Measurements from ENCODE around the gene CEP170B.
"Not testable (repeated sequence)": the region's sequence is repeated elsewhere in the genome, so short reads cannot be mapped to it uniquely, and the experiment has no call there.

The CEP170B gene

GRCh38 chr14:104891664-104892530 lies 26.8 kb downstream of the CEP170B start:
- DNase-seq (ENCODE audit: low spot score) = no peak

DNA sequence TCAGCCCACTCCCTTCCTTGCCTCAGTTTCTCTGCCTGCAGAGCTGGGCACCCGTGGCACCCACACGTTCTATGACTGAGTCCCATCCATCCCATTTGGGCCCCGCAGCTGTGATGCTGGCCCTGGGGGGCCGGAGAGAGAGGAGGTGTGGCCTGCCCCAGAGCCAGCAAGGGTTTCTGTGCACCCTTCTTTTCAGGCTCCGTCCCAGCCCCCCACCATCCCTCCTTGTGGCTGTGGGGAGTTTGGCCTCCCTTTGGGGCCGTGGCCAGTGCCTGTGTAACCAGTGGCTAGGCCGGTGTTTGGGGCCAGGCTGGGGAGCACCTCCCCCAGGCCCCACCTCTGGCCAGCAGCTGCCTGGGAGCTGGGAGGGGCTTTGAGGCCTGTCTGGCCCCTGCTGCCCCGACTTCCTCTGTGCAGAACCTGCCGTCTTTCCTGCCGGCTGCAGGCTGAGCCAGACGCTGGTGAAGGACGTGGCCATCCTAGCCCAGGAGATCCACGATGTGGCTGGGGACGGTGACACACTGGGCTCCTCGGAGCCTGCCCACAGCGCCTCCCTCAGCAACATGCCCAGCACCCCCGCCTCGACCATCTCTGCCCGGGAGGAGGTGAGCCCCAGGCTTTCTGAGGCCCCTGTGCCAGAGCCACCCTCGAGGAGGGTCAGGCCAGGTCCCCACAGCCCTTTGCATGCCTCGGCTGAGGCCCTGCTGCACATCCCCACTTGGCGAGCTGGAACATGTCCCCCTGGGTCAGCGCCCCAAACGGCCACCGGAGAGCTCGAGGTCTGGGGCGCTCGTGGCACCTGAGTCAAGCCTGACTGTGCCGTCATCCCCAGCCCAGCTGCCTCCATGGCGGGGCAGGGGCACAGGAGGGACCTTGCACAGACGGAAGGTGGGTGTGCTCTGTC lies 27.7 kb downstream of the CEP170B start:
- no peak for DNase-seq (ENCODE audit: low spot score)

- DNase-seq (ENCODE audit: low spot score) = no peak
Observed at GRCh38 chr14:104893435-104894207, 28.6 kb downstream of the CEP170B start.

DNA sequence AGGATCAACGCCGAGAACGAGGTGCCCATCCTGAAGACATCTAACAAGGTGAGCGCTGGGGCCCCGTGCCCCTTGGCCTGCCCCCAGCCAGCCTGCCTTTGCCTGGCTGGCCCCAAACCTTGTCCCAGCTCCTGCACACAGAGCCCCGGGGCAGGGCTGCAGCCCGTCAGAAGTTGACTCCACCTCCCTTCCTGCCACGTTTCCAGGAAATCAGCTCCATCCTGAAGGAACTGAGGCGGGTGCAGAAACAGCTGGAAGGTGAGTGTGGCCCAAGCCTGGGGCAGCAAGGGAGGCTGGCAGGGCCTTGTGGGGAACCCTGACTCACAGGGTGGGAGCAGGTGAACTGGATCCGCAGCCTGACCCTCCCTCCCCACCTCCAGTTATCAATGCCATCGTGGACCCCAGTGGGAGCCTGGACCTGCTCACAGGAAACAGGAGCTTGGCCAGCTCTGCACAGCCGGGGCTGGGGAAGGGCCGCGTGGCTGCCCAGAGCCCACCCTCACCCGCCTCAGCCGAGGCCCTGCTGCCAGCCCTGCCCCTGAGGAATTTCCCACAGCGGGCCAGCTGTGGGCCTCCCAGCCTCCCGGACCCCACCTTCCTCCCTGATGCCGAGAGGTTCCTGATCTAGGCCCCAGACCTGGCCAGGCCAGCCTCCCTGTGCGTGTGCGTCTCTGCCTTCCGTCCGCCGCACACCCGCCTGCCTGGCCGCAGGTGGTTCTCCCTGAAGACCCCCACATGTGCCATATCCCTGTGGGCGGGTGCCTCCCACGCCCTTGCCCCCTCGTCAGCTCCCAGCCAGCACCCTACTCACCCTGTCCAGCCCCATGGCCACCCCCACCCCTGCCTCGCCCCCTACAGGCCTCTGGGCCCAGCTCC lies 29.5 kb downstream of the CEP170B start:
- no peak for DNase-seq (ENCODE audit: low spot score)

DNA sequence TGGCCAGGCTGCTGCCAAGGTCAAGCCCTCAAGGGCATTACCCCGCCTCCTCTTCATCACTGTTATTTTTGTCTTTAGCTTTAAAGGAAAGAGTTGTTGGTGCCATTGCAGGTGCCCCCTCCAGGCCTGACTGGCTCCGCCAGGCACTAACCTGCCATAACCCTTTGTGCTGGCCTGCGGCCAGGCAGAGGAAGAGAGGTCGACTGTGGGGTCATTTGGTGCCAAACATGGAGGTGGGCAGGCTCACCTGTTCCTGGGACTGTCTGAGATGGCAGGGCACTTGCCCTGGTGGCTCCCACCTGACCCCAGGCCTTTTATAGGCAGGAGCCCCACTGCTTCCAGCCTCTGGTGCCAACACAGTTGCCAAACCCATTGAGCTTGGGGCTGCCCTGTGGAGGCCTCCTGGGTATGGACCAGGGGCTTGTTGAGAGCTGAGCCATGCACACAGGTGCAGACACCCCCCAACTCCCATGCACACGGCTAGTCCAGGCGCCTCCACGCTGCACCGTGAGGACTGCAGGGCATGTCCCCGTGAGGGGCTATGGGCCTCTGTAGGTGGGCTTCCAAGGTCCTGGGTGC lies 30.2 kb downstream of the CEP170B start:
- DNase-seq (ENCODE audit: low spot score) = no peak

GRCh38 chr14:104895786-104896661 lies 31.0 kb downstream of the CEP170B start:
- no peak for DNase-seq (ENCODE audit: low spot score)

- no peak for DNase-seq (ENCODE audit: low spot score)
Observed at GRCh38 chr14:104897330-104898194, 32.5 kb downstream of the CEP170B start.

DNA sequence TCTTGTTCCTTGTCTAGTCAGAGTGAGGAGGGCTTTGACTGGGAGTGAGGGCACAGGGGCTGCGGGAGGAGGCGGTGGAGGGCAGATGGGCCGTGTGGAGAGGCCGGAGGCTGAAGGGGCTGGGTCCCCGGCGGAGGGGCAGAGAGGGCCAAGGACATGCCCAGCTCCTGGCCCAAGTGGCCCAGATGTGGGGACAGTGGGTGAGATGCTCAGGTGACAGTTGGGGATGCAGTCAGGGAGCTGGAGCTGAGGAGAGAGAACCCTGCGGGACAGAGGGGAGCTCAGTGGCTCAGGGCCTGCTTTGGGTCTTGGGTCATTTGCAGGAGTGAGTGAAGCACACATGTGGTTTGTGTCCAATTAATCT lies 33.1 kb downstream of the CEP170B start:
- no peak for DNase-seq (ENCODE audit: low spot score)

DNA sequence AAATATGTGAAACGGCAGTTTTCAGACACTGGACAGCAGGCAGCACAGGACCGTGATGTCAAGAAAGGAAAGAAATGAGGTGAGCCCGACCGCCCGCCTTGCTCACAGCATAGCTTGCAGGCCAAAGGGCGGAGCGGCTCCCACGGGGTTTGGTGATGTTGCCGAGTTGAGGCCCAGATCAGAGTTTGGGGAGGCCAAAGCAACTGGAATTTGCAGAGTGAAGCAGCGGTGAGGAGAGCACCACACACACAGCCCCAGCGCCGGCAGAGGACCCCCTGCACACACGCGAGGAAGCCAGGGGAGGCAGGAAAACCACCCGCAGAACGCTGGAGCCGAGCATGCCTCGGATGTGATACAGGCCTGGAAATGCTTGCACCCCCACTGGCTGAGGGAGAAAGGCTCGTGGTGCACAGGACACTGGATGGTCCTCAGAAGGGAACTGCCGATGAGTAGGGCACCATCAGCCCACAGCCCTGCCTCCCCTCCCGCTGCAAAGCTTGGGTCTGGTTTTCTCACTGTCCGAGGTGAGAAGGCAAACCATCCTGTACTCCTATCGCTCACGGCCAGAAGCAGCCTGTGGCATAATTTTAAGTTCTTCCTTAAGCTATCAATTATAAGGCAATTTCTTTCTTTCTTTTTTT lies 33.9 kb downstream of the CEP170B start:
- no peak for DNase-seq (ENCODE audit: low spot score)

- no peak for DNase-seq (ENCODE audit: low spot score)
Observed at GRCh38 chr14:104899781-104900180, 34.7 kb downstream of the CEP170B start.

DNA sequence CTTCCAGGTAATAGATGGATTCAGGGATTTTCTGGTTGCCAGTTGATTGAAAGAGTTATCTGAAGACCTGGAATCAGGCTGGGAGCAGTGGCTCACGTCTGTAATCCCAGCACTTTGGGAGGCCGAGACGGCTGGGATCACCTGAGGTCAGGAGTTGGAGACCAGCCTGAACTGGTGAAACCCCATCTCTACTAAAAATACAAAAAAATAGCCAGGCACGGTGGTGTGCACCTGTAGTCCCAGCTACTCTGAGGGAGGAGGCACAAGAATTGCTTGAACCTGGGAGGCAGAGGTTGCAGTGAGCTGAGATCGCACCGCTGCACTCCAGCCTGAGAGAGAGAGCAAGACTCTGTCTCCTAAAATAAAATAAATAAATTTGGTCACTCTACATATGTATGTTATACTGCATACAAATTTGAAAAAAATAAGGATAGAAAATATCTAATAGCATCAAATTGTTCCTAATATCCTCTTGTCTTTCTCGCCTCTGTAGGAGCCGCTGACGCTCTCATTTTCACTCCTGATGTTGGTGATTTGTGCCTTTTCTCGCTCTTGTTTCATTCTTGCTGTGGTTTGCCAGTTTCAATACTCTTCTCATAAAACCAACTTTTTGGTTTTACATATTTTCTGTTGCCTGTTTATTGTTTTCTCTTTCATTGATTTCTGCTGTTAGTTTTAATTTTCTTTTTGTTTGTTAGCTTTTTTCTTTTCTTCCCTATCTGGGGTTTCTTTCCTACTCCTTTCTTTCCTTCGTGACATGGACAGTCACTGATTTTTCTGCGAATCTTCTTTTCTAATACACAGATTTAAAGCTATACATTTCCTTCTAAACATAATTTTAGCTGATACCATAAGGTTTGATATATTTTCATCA lies 35.8 kb downstream of the CEP170B start:
- no peak for DNase-seq (ENCODE audit: low spot score)

DNA sequence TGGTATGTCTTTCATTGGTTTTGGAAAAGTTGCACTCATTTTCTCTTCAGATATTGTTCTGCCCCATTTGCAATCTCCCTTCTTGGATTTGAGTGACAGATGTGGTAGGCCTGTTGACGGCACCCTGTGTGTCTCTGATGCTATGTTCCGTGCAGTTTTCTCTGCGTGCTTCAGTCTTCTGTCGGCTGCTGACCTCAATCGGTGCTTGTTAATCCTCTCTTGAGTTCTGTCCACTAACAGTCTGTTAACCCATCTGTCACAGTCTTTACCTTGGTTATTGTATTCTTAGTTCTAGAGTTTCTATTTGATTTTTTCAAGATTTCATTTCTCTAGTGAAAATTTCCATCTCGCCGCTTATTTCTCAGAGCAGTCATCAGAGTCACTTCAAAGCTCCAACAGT lies 38.9 kb downstream of the CEP170B start:
- no peak for DNase-seq (ENCODE audit: low spot score)

DNA sequence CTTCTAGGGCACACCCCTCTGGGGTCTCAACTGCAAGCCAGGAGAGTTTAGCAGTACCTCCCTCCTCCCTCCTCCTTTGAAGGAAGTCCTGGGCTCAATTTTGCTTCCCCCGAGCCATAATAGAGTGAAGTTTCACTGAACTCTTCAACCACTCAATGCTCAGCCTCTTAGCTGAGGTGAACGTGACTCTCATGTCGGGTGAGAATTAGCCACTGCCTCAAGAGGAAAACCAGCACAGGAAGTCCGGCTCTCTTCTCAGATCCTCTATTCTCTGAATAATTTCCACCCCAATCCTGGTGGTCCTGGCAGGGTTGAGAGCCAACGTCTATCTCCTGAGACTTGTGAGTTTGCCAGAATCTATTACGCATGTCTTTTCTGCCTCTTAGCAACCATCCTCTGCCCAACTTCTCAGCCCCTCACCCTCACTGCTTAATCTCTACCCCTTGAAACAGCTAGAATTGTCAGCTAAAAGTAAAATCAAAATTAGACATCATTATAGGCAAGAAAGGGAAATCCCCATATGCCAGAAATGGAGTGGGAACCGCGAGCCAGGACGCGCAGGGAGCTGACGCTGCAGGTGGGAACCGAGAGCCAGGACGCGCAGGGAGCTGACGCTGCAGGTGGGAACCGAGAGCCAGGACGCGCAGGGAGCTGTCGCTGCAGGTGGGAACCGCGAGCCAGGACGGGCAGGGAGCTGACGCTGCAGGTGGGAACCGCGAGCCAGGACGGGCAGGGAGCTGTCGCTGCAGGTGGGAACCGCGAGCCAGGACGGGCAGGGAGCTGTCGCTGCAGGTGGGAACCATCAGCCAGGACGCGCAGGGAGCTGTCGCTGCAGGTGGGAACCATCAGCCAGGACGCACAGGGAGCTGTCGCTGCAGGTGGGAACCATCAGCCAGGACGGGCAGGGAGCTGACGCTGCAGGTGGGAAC lies 39.8 kb downstream of the CEP170B start:
- DNase-seq (ENCODE audit: low spot score) = not testable (repeated sequence)

- not testable (repeated sequence) for DNase-seq (ENCODE audit: low spot score)
Observed at GRCh38 chr14:104905579-104905933, 40.5 kb downstream of the CEP170B start.

DNA sequence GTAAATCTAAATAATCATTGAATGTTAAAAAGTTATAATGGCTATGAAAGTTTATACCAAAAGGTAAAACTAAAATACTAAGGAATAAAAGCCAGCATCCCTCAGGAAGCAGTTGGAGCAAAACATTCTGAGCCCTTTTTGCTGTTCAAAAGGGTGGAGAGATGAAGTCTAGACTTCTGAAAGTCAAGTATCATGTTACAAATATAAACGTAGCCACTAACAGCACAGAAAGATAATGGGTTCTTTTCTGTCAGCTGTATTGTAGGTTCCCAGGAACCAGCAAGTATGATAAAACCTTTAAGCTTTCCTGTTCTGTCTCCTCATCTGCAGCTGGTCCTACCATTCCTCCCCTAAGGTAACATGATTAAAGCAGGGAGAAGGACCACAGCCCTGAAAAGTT lies 43.2 kb downstream of the CEP170B start:
- no peak for DNase-seq (ENCODE audit: low spot score)

DNA sequence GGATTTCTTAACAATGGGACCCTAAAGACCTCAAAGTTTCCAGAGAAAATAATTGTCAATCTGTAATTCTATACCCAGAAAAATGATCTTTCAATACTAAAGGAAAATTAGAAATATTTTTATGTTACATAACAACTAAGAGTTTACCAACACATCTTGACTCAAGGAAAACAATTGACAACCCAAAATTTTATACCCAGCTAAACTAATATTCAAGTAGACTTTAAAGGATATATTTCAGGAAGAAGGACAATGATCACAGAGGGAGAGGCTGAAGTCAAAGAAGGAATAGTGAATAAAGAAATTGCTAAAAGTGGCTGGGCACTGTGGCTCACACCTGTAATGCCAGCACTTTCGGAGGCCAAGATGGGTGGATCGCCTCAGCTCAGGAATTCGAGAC lies 47.0 kb downstream of the CEP170B start:
- no peak for DNase-seq (ENCODE audit: low spot score)
